ENCODE results near the gene C1orf56.

The C1orf56 gene, protein sequence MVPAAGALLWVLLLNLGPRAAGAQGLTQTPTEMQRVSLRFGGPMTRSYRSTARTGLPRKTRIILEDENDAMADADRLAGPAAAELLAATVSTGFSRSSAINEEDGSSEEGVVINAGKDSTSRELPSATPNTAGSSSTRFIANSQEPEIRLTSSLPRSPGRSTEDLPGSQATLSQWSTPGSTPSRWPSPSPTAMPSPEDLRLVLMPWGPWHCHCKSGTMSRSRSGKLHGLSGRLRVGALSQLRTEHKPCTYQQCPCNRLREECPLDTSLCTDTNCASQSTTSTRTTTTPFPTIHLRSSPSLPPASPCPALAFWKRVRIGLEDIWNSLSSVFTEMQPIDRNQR

GRCh38 chr1:151047591-151047924 is at the start of gene C1orf56:
Gene C1orf56 (plus strand): TSS chr1:151047751. CDS start chr1:151047848, 97 bp downstream.
- peak; percentile 55 for DNase-seq

DNA sequence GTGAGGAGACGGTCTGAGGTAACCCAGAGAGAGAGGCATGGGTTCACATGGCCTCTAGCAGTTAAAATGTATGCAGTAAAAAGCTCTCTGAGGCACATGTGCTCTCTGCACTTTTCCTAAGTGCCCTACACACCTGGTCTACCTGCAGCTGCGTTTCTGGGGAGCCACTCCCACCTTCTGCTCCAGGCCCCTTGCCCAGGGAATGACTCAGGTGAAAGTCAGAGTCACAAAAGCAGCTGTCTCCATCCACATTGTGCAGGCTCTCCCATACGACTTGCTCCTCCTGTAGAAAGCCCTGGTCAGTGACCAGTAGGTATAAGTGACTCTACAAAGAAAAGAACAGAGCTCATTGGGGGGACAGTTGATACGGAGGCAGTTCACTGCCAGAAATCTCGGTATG is 49.6 kb upstream of the C1orf56 start:
- DNase-seq = no peak

GRCh38 chr1:150999051-150999674 is 48.4 kb upstream of the C1orf56 start:
- no peak for DNase-seq

DNA sequence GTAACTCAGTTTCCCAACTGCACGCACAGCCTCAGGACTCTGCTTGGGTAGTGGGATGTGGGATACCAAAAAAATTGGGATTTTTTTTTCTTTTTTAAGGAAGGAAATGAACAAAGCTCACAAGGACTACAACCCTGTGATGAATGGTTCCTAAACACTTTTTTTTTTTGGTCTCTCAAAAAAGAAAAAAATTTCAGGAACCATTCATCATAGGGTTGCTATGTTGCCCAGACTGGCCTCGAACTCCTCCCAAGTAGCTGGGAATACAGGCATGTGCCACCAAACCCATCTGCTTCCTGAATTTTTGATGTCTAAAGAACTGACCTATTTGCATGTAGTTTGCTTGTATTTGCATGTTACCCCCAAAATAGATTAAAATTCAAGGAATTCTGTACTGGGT is 47.6 kb upstream of the C1orf56 start:
- DNase-seq = no peak

DNA sequence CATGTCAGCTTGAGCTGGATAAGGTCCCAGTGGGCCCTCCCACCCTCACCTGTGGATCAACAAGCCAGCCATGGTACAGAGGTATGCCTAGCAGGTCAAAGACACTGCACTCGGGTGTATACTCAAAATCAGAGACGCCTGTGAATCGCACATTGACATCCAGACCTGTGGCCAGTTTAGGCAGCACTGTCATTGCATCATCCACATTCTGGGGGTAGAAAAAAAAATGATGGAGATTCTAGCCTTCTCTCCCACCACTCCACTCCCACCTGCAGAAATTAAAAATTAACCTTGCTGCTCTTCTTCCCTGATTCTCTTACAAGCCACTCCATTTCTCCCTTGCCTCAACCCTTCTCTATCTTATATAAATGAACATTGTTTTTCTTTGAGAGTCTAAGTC is 47.1 kb upstream of the C1orf56 start:
- no peak for DNase-seq

- no peak for DNase-seq
These were observed 45.9 kb upstream of the C1orf56 start for GRCh38 chr1:151001602-151002001.

DNA sequence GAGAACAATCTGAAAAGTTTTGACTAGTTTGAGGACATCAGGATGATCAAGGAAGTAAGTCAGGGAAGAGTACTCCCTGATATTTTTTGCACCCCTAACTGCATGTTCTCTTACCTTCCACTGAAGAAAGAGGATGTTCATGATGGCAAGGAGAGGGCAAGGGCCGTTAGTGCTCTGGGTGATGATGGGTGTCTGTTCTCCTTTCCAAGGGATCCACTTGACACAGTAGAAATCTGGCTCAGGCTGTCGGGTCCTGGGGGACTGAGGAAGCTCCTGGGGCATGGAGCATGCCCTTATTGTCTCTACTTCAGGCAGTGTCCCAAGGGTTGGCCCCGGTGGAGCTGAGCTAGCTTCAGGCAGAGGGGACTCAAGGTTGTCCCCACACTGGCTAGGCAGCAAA is 45.5 kb upstream of the C1orf56 start:
- no peak for DNase-seq

GRCh38 chr1:151002611-151003010 is 44.9 kb upstream of the C1orf56 start:
- no peak for DNase-seq

- no peak for DNase-seq
These were observed 44.4 kb upstream of the C1orf56 start for GRCh38 chr1:151003180-151003579.

DNA sequence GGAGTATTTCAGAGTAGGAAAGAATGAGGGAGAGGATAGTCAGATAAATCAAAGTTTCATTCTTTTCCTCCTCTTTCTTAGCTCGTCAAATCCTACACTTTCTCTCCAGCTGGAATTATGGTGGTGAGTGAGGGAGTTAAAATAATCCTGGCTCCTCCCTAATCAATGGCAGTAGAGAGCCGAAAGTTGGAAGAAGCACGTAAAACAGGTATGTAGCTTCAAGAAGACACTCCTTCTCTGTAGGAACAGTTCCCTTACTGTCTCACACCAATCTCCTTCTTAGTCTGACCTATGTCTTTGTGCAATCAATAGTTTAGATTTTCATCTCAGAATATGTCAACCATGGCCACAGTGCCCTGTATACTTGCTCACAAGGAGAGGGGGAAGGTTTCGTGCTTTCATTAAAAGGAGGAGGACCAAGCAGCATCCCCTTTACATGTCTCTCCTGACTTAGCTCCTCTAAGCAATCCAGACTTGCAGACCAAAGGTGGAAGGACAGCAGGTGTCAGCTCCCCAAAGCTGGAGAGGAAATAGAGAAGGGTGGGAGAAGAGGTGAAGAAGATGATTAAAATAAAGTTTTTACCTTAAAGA is 41.7 kb upstream of the C1orf56 start:
- DNase-seq = no peak

DNA sequence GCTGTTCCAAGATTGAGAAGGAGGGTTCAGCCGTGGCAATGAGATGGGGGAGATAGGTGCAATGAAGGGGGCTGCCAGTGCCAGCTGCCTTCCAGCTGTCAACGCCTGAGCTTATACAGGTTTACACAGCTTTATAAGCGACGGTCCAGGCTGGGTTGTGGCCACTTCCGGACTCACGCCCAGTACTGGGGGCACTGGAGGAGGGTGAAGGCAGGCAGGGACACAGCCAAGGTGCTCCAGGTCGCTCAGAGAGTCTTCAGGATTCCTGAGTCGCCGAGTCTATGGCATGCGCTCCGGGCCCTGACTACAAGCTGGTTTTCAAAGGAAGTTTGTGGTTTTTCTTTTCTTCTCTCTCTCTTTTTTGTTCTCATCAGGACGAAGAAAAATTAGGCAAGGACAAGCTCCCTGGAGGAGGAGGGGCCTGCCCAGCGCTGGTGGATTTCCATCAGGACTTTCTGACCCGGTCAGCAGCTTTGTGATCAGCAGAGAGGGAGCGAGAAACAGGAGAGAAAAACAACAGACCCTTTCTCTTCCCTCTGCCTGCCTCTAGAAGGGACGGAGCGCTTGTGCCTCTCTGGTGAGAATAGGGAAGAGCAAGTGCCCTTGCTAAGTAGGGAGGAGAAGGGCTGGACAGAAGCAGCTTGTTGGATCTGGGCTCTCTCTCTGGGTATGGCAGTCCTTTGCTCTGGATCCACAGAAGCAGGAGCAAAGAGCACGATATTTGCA is 41.1 kb upstream of the C1orf56 start, which contains the start of gene MINDY1:
Gene MINDY1, minus strand, starts transcription at position 576 of the 726 bp plus-strand sequence. CDS start 4,285 bp downstream, outside the sequence.
- DNase-seq = peak; percentile 57

GRCh38 chr1:151007853-151008243 is 39.7 kb upstream of the C1orf56 start:
- DNase-seq = no peak

GRCh38 chr1:151008244-151009205 is 39.0 kb upstream of the C1orf56 start, which contains the start of gene PRUNE1:
Gene PRUNE1 (plus strand): TSS chr1:151008449. CDS start chr1:151008633, 184 bp downstream.
- peak; percentile 97 for DNase-seq

DNA sequence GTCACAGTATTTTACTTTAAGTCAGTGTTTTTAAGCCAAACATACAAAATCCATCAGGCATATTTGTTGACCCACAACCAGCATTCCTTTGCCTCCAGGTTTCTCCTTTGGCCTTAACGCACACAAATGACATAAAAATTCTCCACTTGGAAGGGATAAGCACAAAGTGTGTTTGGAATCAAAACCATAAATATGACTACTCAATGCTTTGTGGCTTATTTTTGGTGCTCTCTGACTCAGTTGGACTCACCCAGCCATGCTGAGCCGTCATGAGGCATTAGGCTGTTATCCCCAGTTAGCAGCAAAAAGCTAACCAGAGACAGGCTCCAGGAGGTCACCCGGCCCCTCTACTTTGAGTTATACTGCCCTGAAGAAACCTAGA is 38.4 kb upstream of the C1orf56 start:
- DNase-seq = peak; percentile 27

- no peak for DNase-seq
These were observed 37.7 kb upstream of the C1orf56 start for GRCh38 chr1:151009674-151010345.

DNA sequence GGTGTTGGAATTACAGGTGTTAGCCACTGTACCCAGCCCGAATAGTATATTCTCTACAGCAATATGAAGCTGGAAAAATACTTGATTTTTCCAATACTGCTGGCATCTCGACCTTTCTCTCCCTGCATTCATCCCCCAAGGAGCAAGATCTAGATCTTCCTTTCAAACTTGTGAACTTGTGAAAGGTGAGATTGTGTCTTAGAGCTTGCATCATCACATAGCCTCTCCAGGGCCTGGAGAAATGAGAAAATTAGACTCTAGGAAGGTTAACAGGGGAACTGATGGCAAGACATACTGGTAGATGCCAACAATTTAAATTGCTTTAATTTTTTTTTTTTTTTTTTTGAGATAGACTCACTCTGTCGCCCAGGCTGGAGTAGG is 37.2 kb upstream of the C1orf56 start:
- no peak for DNase-seq

DNA sequence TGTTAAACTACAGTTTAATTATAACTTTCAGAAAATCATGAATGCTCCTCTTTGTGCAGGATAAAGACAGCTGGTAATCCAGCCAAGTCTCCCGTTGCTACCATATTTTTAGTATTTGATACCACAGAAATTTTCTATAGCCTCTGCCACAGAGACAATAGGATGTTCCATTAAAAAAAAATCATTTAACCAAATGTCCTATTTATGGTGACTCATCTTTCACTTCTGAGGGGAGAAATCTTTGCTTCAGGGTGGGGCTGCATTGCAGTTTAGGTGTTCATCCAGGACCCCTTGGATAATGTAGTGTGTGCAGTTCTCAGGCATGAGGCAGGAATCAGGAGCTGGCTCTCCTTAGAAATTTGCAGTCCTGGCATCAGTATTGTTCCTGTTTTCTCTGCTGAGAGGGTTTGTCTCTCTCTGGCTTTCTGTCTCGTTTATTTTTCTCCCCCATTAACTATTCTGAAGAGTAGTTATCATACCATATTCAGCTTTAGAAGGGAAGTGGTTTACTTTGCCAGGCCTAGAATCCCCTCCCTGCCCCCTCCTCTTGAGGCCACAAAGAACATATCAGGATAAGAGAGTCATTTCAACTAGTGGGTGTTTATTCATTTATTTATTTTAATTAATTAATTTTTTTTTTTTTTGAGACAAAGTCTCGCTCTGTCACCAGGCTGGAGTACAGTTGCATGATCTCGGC is 36.2 kb upstream of the C1orf56 start:
- no peak for DNase-seq

DNA sequence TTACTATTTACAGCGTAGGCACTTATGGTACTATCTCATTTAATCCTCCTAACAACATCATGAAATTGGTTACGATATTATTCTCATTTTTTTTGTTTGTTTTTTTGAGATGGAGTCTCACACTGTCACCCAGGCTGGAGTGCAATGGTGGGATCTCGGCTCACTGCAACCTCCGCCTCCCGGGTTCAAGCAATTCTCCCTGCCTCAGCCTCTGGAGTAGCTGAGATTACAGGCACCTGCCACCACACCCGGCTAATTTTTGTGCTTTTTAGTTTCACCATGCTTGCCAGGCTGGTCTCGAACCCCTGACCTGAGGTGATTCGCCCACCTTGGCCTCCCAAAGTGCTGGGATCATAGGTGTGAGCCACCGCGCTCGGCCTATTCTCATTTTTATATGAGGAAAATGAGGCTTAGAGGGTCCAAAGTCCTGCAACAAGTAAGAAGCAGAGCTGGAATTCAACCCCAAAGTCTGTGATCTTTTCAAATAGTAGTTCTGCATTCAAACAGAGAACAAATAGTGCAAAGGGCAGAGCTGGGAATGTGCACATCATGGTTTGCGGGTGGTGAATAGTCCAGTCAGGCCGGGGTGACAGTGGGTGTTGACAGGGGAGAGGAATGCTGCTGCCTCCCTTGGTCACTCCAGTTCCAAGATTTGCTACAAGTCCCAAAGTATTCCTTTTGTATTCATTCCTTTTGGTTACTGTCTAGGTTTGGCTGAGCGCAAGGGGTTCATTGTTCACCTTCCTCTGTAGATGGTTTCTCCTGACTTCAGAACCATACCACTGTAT is 34.7 kb upstream of the C1orf56 start:
- DNase-seq = no peak

DNA sequence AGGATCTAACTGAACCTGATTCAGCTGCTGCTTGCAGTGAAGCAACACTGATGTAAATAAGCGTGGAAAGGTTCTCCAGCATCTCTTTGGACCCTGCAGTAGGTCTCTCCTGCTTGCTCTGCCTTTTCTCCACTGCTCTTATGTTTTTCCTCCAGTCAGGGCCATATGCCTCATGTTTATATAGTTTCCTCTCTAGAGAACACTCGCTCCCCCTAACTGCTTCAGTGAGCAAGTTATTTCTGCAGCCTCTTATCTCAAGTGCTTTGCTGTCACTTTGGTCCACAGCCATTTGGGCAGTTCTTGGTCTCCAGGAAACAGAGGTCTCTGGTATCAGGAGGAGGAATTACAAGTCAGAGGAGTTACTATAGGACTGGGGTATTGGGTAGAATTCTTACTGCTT is 34.0 kb upstream of the C1orf56 start:
- no peak for DNase-seq

GRCh38 chr1:151024540-151025146 is 22.9 kb upstream of the C1orf56 start:
- DNase-seq = peak; percentile 79

Data from activated CD4-positive, alpha-beta T cell treated with anti-CD3 and anti-CD28 coated beads, Interleukin-2, amount 50 U/mL, for 16 hours (primary cell).